Peyer's patch (tissue), 4 donors: Measurements from ENCODE around the gene ZCCHC8. TPM values are rescaled to one million over a fixed set of nuclear protein-coding genes. Genes with fewer than 3 reads are reported as not detected.
"Not testable (repeated sequence)": the region's sequence is repeated elsewhere in the genome, so short reads cannot be mapped to it uniquely, and the experiment has no call there.

Experiments used
- DNase-seq, 3 donors: peaks; one replicate each; pipeline ENCODE4 v3.0.0-alpha.2; 2017 to 2019
- H3K27ac ChIP-seq, 4 donors: fragments of 200-600 bp; sonication (generic); one replicate each; pipeline ENCODE4 v1.5.1; 2016 to 2019
- H3K27me3 ChIP-seq, 2 donors: fragments of 200-600 bp; sonication (generic); one replicate each; pipeline ENCODE4 v1.5.1; 2019
- H3K36me3 ChIP-seq, 3 donors: fragments of 200-600 bp; sonication (generic); one replicate each; pipeline ENCODE4 v1.5.1; 2016 to 2019
- H3K4me1 ChIP-seq, 4 donors: fragments of 200-600 bp; sonication (generic); one replicate each; pipeline ENCODE4 v1.5.1; 2016 to 2019
- H3K4me3 ChIP-seq, 4 donors: fragments of 200-600 bp; sonication (generic); 1 replicate in 3 of 4; 2 replicates in 1 of 4; pipeline ENCODE4 v1.5.1; 2016 to 2019; ENCODE audit warnings: mild to moderate bottlenecking in 1 of 4
- H3K9me3 ChIP-seq, 4 donors: fragments of 200-600 bp; sonication (generic); one replicate each; pipeline ENCODE4 v1.5.1; 2016 to 2019; ENCODE audit warnings: mild to moderate bottlenecking in 1 of 4
- CTCF ChIP-seq, 6 experiments: fragments of 450-650 bp in 4 of 6; fragments of 200-600 bp in 2 of 6; sonication (generic) in 1 of 6; IDR thresholded peaks; one replicate each; pipeline ENCODE4 v1.5.1; 2017 to 2019; ENCODE audit warnings: antibody characterized with exemption in 6 of 6, mild to moderate bottlenecking in 3 of 6, moderate library complexity in 1 of 6
- POLR2A ChIP-seq, 2 donors: fragments of 450-650 bp; IDR thresholded peaks; one replicate each; pipeline ENCODE4 v1.5.1; 2017; ENCODE audit warnings: antibody characterized with exemption in 2 of 2, mild to moderate bottlenecking in 2 of 2, moderate library complexity in 2 of 2
- total RNA-seq, 4 donors: library from RNA; depleted of rRNA; stranded (reverse); fragments of >200 nt; gene quantifications; one replicate each; pipeline ENCODE4 v1.1.0, GENCODE V29; 2016

Gene ZCCHC8
- total RNA-seq, 4 donors from 2014 or later: 20.5 to 59.4 (median 28.4) TPM

- H3K27me3 ChIP-seq: no peaks in the 10 kb centered on the region
- H3K4me3 ChIP-seq: no peak overlapping the region
- H3K9me3 ChIP-seq: no peaks in the 10 kb centered on the region
- TF ChIP-seq POLR2A (IDR thresholded peaks at IDR 0.05): no peak
- no peak for TF ChIP-seq CTCF (IDR thresholded peaks at IDR 0.05)
- peaks cover 0 to 24% (median 5%) of the 10 kb centered on the region in 4 donors for H3K4me1 ChIP-seq
- no peak overlapping the region for H3K27ac ChIP-seq
- H3K36me3 ChIP-seq: peaks cover 0 to 85% (median 10%) of the 10 kb centered on the region in 3 donors
- no peak for DNase-seq
These were observed 18.2 kb upstream of the ZCCHC8 start for GRCh38 chr12:122518908-122519307.

- TF ChIP-seq POLR2A (IDR thresholded peaks at IDR 0.05) (no peak), CTCF (IDR thresholded peaks at IDR 0.05) (no peak)
- no peak overlapping the region for H3K4me3 ChIP-seq
- H3K36me3 ChIP-seq: peaks cover 0 to 95% (median 10%) of the 10 kb centered on the region in 3 donors
- DNase-seq: no peak
- H3K27ac ChIP-seq: no peak overlapping the region
- H3K9me3 ChIP-seq: no peaks in the 10 kb centered on the region
- H3K27me3 ChIP-seq: no peaks in the 10 kb centered on the region
- H3K4me1 ChIP-seq: peaks cover 0 to 14% (median under 1%) of the 10 kb centered on the region in 4 donors
These were observed 17.1 kb upstream of the ZCCHC8 start for GRCh38 chr12:122517877-122518276.

- no peak for DNase-seq
- no peaks in the 10 kb centered on the region for H3K27me3 ChIP-seq
- no peaks in the 10 kb centered on the region for H3K9me3 ChIP-seq
- TF ChIP-seq POLR2A (IDR thresholded peaks at IDR 0.05): no peak
- no peak for TF ChIP-seq CTCF (IDR thresholded peaks at IDR 0.05)
- no peak overlapping the region for H3K27ac ChIP-seq
- peaks cover 0 to 3% (median 0%) of the 10 kb centered on the region in 4 donors for H3K4me1 ChIP-seq
- peaks cover 0 to 100% (median 10%) of the 10 kb centered on the region in 3 donors for H3K36me3 ChIP-seq
- H3K4me3 ChIP-seq: no peak overlapping the region
These were observed 16.0 kb upstream of the ZCCHC8 start for GRCh38 chr12:122516544-122517361.

- Histone ChIP-seq H3K9me3 (no peaks in the 10 kb centered on the region), H3K36me3 (peaks cover 0 to 100% (median 14%) of the 10 kb centered on the region in 3 donors), H3K27me3 (no peaks in the 10 kb centered on the region), H3K27ac (no peak overlapping the region), H3K4me1 (no peaks in the 10 kb centered on the region), H3K4me3 (no peak overlapping the region)
- no peak for DNase-seq
- TF ChIP-seq CTCF (IDR thresholded peaks at IDR 0.05): no peak
- no peak for TF ChIP-seq POLR2A (IDR thresholded peaks at IDR 0.05)
These were observed 14.5 kb upstream of the ZCCHC8 start for GRCh38 chr12:122515275-122515674.

- H3K27ac ChIP-seq: no peak overlapping the region
These were observed 12.9 kb upstream of the ZCCHC8 start for GRCh38 chr12:122513660-122514059.

GRCh38 chr12:122513028-122513427 lies 12.3 kb upstream of the ZCCHC8 start:
- H3K27me3 ChIP-seq, H3K4me3 ChIP-seq: not testable (repeated sequence)

More at GRCh38 chr12:122513660-122514059, 12.9 kb upstream of the ZCCHC8 start:
- peaks cover 0 to 100% (median 14%) of the 10 kb centered on the region in 3 donors for H3K36me3 ChIP-seq
- H3K9me3 ChIP-seq: no peaks in the 10 kb centered on the region
- no peaks in the 10 kb centered on the region for H3K27me3 ChIP-seq
- TF ChIP-seq POLR2A (IDR thresholded peaks at IDR 0.05) (no peak), CTCF (IDR thresholded peaks at IDR 0.05) (no peak)
- H3K4me3 ChIP-seq: no peak overlapping the region
- DNase-seq: no peak
- H3K4me1 ChIP-seq: no peaks in the 10 kb centered on the region

More at GRCh38 chr12:122513028-122513427, 12.3 kb upstream of the ZCCHC8 start:
- peaks cover 0 to 100% (median 14%) of the 10 kb centered on the region in 3 donors for H3K36me3 ChIP-seq
- H3K27ac ChIP-seq, H3K9me3 ChIP-seq, DNase-seq, H3K4me1 ChIP-seq: not testable (repeated sequence)
